T-helper 1 cell (primary cell): ENCODE results near the gene SOCS2.
"Not testable (repeated sequence)": the region's sequence is repeated elsewhere in the genome, so short reads cannot be mapped to it uniquely, and the experiment has no call there.

ENCODE experiments used
- DNase-seq, 5 donors: peaks; one replicate each; pipeline ENCODE4 v3.0.0-alpha.2; 2012 to 2020
- total RNA-seq, 4 donors: gene quantifications; one replicate each; lab custom pipeline; 2026; lab: John Stamatoyannopoulos, UW

The SOCS2 gene, protein sequence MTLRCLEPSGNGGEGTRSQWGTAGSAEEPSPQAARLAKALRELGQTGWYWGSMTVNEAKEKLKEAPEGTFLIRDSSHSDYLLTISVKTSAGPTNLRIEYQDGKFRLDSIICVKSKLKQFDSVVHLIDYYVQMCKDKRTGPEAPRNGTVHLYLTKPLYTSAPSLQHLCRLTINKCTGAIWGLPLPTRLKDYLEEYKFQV
- 10.7 to 29.5 (median 15.5) reads per million in 4 donors for total RNA-seq

DNA sequence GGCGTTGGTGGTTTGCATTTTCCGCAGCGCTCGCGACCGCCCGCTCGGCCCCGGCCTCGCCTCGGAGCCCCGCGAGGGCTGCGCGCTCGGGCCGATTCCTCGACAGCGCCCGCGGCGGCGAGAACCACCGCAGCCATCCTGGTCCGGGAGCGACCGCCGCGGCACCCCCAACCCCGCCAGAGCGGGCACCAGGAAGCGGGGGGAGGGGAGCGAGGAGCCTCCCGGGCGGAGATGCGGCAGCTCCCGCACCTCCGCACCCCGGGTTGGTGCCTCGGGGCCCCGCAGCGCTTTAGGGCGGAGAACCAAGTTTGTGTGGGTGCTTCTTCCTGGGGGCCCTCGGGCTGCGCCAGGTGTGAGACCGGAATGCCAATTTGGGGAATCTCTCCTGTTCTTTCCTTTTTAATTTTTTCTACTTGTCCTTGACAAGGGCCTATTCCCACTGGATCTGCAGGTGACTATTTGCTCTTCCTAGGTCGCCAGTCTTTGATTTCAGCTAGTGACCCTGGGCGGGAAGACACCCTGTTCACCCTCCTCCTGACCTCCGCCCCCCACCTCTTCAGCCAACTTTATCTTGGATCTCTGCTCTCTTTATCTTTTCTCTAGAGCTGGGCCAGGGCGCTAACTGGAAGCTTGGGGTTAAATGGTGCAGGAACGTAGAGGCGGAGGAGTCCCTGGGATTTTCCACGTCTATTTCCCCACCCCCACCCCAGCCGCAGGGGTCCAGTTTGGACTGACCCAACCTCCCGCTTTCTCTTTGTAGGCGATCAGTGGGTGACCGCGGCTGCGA, at the start of gene SOCS2:
SOCS2 (plus strand) TSS at position 751 of the 787 bp plus-strand sequence. CDS start 223 bp downstream, outside the sequence.
- DNase-seq: peak in 3 of 5 donors; percentile 16 to 24 (median 18)

DNA sequence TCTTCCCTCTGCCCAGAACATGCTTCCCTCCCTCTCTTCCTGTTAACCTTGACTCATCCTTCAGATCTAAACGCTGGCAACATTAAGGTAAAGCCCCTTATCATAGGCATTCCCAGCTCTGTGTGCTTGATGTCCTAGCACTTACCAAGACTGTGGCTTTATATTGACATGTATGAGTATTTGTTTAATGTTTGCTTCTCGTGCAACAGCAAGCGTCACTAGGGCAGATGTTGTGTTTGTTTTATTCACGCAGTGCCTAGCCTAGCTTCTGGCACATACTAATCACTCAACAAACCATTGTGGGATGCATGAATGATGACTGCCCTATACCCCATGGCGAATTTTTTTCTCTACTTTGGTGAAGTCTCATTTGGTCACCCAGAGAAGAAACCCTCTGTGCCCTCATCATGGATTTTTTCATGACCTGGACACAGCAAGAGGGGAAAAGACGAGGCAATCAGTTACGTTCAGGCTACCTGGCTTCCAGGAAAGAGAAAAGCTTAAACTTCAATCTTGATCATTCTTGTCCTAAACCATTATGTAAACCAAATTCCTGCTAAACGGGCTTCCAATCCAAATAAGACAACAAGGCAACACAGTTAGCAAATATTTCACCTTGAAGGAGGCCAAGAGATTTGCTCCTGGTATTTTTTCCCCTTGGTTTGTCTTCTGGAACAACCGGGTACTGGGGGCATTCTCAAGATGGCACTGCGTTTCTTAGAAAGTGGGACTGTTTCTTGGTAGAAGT, 47.9 kb upstream of the SOCS2 start:
- DNase-seq: no peak

- DNase-seq: no peak
These were observed 45.6 kb upstream of the SOCS2 start for GRCh38 chr12:93526786-93527428.

GRCh38 chr12:93530358-93530757, 42.1 kb upstream of the SOCS2 start:
- DNase-seq: no peak

DNA sequence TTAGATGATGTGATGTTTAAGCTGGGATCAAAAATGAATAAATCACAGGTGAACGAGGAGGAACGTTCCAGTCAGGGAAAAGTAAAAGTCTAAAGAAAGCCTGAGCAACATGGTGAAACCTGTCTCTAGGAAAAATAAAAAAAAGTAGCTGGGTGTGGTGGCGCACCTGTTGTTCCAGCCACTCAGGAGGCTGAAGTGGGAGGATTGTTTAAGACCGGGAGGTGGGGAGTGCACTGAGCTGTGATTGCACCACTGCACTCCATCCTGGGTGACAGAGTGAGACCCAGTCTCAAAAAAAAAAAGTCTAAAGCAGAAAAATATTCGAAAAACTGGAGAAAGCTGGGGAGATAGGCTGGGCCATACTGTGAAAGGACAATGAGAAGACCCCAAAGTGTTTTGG, 39.2 kb upstream of the SOCS2 start:
- DNase-seq: no peak

DNA sequence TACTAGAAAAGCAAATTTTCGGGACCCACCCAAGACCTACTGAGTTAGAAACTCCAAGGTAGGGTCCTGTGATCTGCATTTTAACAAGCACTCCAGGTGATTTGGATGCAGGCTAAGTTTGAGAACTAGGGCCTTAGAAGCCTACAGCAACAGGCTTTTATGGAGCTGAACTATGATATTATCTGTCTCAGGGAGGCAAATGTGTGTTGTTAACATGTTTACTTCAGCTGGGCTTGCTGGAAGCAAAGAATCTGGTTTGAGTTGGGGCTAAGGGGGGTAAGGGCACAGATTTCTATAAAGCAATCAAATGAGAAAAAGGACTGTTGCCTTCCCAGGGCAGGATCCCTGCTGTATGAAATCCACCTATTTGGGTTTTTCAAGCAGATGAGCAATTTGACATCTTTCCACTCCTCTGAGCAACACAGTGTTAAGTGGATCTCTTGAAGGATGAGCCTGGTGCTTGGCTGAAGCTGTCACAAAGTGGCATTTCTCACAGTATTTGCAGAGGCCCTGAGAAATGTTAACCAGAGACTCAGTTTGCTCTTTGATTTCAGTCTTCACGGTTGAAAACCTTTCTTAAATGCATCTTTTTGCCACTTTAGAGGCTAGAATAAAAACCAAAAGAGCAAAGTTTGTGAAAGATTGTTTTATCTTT, 36.2 kb upstream of the SOCS2 start:
- no peak for DNase-seq

DNA sequence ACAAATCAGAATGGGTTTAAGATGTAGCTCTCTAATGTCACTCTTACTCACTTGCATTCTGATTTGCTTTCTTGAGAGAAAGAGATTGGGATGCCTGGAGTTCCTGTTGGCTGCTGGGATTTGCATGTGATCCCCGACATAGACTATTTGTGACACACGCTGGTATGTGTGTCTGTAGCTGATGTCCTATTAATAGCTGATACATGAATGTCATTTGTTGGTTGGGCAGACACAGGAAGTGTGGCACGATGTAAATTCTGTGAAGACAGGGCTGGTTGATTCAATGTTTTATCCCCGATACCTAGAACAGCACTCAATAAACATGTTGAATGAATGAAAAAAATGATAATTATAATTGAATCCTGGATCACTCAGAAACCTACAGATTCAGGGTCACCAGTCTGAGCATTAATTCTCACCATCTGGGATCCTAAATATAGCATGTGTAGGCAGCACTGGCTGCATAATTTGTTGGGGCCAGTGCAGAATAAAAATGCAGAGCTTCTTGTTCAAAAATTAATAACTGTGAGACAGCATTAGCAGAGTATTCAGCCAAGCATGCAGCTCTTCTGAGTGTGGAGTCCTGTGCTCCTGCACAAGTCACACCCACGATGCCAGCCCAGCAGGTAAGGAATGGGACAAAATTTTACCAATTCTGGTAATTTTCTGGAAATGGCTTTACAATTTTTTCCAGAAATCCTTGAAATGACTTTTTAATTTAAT, 35.5 kb upstream of the SOCS2 start:
- no peak for DNase-seq

DNA sequence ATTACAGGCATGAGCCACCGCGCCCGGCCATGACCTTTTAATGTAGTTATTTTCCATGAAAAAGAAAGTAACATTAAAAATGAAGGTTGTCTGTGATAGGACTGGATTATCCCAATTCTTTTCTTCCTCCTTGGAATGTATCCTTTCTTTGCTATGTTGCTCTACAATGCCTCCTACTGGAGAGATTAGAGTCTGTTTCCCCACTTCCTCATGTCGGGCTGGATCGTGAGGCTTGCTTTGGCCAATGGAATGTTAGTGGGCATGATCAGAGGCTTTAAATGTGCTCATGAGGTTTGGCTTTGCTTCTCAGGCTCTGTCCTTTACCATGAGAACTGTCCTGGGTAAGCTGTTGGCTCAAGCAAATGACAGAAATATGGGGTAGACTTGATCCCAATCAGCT, 34.7 kb upstream of the SOCS2 start:
- DNase-seq: no peak

DNA sequence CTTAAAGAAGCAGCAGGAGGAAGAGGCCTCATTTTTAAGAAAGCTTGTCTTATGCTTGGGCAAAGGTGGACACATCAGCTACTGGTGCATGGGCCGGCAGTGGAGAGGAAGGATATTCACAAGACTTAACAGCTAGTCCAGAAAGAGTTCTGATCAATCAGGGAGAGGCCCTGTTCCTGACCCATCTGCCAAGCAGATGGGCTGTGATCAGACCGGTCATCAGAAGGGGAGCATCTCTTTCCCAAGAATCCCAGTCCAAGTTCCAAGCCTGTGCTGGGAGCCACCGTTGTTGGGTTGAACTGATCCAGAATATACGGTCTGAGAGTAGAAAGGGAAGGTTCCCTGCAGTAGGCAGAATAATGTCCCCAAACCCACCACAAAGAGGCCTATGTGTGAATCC, 32.7 kb upstream of the SOCS2 start:
- DNase-seq: no peak

GRCh38 chr12:93540466-93540865, 32.0 kb upstream of the SOCS2 start:
- no peak for DNase-seq

DNA sequence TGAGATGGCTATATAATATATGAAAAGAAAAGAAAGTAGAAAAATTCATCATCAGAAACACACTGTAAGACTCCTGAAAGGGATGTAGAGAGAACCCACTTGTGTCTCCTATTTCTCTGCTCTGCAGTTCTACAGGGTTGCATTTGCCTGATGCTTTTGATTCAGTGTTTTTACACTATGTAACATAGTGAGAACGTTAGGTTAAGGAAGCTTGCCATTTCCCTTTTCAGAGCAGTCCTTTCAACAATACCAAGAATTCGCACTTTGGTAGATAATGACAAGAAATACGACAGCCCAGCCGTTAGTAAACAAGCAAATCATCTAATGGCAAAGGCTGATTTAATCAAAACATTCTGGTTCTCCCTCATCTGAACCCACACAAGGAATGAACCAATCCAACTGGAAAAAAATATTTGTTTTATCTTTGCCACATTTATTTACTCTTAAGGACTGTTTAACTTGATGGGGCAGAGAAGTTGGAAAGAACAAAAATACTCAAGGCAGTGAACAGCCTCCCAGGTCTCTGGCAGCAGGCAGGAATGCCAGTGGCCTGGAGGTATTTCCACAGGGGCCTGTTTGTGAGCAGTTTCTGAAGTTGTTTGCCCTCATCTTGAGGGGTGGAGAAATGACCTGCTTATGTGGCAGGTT, 30.8 kb upstream of the SOCS2 start:
- DNase-seq: peak in 1 of 5 donors; percentile 77

DNA sequence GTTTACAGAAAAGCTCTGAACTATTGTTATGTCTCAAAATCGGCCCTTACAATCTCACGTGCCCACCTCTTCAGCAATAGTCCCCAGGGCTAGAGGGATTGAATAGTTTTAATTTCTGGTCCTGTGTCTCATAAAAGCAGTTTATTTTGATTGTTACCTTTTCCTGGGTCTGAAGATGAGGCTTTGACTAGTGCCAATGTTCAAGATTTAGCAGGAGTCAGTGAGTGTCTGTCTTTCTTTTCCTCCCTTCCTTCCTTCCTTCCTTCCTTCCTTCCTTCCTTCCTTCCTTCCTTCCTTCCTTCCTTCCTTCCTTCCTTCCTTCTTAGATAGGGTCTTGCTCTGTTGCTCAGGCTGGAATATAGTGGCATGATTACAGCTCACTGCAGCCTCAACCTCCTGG, 24.7 kb upstream of the SOCS2 start:
- DNase-seq: no peak

DNA sequence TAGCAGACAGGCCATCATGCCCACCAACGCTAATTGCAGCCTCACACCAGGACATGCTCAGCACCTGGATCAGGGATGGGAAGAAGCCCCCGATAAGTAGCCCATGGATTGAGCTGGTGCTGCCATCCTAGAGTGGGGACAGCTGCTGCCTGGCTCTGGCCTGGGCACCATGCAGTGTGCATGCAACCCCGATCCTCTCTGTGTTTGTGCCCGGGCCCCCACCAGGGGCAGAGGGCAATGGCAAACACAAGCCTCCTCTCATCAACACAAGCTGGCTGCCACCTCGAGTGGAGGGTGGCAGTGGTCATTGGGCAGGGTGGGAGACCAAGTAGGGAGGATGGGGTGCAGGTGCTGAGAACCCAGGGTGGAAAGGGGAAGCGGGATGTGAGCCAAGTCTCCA, 23.3 kb upstream of the SOCS2 start:
- DNase-seq: no peak

- no peak for DNase-seq
These were observed 21.5 kb upstream of the SOCS2 start for GRCh38 chr12:93550748-93551611.

DNA sequence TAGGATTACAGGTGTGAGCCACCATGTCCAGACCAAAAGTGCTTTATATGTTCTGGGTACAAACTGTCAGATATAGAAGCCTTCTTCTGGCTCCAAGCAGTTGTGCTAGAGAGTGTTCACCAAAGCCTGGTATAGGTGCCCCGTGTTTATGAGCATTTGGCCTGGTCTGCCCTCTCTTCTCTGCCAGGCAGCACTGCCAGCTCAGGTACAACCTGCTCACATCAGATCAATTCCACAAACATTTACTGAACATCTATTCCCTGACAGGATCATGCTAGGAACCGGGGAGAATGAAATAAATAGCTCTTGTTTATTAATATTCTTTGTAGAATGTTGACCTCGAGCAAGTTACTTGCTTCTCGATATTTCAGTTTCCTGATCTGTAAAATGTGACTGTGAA, 20.0 kb upstream of the SOCS2 start:
- DNase-seq: no peak

- not testable (repeated sequence) for DNase-seq
These were observed 14.6 kb upstream of the SOCS2 start for GRCh38 chr12:93557879-93558278.

DNA sequence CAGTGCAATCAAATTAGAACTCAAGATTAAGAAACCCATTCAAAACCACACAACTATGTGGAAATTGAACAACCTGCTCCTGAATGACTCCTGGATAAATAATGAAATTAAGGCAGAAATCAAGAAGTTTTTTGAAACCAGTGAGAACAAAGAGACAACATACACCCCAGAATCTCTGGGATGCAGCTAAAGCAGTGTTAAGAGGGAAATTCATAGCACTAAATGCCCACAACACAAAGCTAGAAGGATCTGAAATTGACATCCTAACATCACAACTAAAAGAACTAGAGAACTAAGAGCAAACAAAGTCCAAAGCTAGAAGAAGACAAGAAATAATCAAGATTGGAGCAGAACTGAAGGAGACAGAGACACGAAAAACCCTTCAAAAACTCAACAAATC, 13.8 kb upstream of the SOCS2 start:
- DNase-seq: not testable (repeated sequence)

GRCh38 chr12:93563807-93564538, 8.5 kb upstream of the SOCS2 start:
- DNase-seq: peak in 1 of 5 donors; percentile 41

GRCh38 chr12:93565760-93566159, 6.7 kb upstream of the SOCS2 start:
- no peak for DNase-seq

- DNase-seq: no peak
These were observed 5.3 kb upstream of the SOCS2 start for GRCh38 chr12:93567174-93567573.
